Subcutaneous adipose tissue (tissue), 4 donors: ENCODE results near the gene STT3A. TPM values are rescaled to one million over a fixed set of nuclear protein-coding genes. Genes with fewer than 3 reads are reported as not detected.

Experiments
- total RNA-seq, 4 donors: library from RNA; depleted of rRNA; stranded (reverse); fragments of >200 nt; gene quantifications; one replicate each; pipeline ENCODE4 v1.1.0, GENCODE V29; 2016
- TF ChIP-seq, protein P1 (sequence below): fragments of 450-650 bp; IDR thresholded peaks from one replicate; pipeline ENCODE4 v1.5.1; 2016; ENCODE audit warnings: low read depth, mild to moderate bottlenecking, control low read depth, antibody characterized with exemption, moderate library complexity

Gene STT3A
- total RNA-seq, result 10 to 100 TPM; 33.5 to 74.0 (median 56.8) TPM

DNA sequence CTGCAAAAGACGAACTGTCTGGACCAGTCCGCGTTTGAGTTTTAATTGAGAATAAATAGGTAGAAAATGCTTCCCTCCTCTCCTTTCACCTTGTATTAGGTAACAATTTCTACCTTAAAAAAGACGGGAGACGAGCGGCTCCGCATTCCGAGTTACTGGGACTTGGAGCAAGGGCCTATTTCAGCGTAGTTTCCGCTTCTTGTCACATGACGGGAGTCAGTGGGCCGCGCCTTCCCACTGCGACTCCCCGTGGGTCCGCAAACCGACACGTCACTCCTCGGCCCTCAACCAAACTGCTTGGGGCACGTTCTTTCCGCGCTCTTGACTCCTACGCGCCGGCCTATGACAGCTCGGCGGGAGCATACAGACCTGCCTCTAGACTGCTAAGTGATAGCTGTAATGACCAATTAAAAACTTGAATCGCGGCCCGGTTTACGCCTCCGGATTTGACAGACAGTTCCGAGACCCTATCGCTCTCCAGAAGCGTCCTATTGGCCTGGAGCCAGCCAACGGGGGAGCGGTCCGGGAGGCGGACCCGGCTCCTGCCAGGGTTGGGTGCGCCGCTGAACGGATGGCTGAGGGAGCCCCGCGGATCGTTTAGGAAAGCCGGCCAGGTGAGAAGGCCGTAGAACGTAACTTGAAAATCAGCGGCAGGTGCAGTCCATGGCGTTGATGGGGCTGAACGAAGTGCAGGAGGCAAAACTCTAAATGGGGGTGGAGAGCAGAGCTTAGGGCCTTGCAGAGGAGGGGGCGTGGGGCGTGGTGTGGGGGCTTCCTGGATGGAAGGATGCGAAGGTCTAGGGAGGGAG is at the start of gene STT3A:
Gene STT3A (plus strand): TSS at position 548 of the 809 bp plus-strand sequence. CDS start 3,064 bp downstream, outside the sequence.
- TF ChIP-seq, protein P1, sequence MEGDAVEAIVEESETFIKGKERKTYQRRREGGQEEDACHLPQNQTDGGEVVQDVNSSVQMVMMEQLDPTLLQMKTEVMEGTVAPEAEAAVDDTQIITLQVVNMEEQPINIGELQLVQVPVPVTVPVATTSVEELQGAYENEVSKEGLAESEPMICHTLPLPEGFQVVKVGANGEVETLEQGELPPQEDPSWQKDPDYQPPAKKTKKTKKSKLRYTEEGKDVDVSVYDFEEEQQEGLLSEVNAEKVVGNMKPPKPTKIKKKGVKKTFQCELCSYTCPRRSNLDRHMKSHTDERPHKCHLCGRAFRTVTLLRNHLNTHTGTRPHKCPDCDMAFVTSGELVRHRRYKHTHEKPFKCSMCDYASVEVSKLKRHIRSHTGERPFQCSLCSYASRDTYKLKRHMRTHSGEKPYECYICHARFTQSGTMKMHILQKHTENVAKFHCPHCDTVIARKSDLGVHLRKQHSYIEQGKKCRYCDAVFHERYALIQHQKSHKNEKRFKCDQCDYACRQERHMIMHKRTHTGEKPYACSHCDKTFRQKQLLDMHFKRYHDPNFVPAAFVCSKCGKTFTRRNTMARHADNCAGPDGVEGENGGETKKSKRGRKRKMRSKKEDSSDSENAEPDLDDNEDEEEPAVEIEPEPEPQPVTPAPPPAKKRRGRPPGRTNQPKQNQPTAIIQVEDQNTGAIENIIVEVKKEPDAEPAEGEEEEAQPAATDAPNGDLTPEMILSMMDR, result no peak

DNA sequence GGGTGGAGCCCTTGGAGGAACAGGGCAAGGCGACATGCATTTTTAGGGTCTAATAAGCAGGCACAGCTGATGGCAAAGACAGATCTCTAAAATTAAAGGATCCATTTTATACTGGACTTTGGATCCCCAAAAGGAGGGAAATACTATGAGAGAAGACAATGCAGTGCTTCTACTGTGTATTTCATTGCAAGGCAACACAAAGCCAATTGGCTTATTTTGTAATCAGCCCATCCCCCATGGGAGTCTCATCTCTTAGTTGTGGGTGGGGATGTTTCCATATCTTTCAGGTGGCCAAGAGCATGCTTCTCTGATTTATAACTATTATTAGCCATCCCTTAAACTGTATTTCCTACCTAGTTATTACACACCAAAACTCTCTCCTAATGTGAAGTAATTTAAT is 41.9 kb upstream of the STT3A start:
- TF ChIP-seq, protein P1, result no peak

GRCh38 chr11:125551835-125552342 is 40.8 kb upstream of the STT3A start:
- TF ChIP-seq, protein P1, result no peak

DNA sequence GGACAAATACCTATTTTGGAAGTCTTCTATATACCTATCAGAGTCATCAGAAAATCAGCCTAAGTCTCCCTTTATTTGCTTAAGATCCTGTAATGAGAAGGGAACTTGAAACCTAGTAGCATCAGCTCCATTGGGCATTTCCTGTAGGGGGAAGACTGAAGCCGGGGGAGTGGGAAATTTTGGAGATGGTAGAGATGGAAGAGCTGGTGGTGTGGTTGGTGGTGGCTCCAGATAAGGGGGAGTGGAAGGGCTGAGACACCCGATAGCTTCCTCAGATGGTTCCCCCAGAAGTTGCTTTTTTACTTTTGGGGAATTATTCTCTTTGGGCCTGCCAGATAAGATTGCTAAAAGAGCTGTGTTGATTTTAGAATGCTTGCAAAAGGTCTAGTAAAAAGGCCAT is 39.7 kb upstream of the STT3A start:
- TF ChIP-seq, protein P1, result no peak

DNA sequence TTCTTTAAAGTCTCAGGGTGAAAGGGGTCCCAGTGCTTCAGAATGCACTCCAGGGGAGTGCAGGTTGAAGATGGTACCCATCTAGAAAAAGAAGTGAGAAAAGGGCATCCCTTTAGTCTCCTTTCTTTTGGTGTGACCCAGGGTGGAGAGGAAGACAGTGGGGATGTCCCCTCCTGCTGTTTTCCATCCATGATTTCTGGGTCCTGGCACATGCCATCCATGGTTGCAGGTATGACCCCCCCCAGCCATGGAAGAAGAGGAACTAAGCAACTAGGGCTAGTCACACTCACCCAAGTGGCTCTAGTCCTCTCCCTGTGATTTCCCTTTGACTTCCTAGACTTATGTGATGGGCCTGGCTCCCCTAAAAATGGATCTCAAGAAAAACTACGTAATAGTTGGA is 39.3 kb upstream of the STT3A start:
- TF ChIP-seq, protein P1, result no peak

GRCh38 chr11:125554038-125554437 is 38.6 kb upstream of the STT3A start:
- TF ChIP-seq, protein P1, result no peak

DNA sequence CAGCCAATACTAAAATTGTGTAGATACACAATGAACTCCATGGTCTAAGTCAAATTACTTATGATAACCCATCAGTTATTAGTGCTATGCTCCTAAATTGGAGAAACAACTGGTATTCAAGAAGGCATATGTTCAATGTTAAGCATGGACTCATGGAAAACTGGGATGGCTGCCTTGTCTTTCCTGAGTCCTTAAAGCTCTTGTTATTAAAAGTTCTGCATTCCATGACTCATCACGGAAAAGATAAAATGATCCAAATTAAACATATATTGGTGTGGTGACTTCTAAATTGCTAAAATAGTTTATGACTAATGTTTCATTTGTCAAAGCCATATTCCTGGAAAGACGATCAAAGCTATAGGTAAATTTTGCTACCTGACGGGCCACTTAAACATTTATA is 32.8 kb upstream of the STT3A start:
- TF ChIP-seq, protein P1, result no peak
